ENCODE measurements around the gene TAF4B.

DNA sequence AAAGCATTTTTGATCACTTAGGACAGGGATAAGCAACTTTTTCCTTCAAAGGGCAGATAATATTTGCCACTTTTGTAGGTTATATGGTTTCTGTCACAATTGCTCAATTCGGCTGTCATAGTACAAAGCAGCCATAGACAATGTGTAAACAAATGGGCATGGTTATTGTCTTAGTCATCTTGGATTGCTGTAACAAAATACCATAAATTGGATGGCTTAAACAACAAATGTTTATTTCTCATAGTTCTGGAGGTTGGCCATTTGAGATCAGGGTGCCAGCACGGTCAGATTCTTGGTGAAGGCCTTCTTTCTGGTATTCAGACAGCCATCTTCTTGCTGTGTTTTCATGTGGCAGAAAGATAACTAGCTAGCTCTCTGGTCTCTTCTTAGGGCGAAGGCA, 91.2 kb downstream of the TAF4B start:
- TF ChIP-seq, protein P1, sequence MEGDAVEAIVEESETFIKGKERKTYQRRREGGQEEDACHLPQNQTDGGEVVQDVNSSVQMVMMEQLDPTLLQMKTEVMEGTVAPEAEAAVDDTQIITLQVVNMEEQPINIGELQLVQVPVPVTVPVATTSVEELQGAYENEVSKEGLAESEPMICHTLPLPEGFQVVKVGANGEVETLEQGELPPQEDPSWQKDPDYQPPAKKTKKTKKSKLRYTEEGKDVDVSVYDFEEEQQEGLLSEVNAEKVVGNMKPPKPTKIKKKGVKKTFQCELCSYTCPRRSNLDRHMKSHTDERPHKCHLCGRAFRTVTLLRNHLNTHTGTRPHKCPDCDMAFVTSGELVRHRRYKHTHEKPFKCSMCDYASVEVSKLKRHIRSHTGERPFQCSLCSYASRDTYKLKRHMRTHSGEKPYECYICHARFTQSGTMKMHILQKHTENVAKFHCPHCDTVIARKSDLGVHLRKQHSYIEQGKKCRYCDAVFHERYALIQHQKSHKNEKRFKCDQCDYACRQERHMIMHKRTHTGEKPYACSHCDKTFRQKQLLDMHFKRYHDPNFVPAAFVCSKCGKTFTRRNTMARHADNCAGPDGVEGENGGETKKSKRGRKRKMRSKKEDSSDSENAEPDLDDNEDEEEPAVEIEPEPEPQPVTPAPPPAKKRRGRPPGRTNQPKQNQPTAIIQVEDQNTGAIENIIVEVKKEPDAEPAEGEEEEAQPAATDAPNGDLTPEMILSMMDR (IDR thresholded peaks at IDR 0.05; ENCODE audit: borderline replicate concordance, extremely low read depth, low read length, poor library complexity, severe bottlenecking), result no peak
- TF ChIP-seq EZH2 (IDR thresholded peaks at IDR 0.05; ENCODE audit: borderline replicate concordance, low read depth, low read length, severe bottlenecking), result no peak
